GM23248 (cell line): ENCODE measurements around the gene ARHGAP8.

Source experiments
- EZH2 ChIP-seq: fragments of 200-600 bp; sonication (generic); IDR thresholded peaks from 2 replicates; pipeline ENCODE4 v1.6.1; 2018; ENCODE audit warnings: antibody characterized with exemption, mild to moderate bottlenecking; ENCODE audit not compliant: insufficient read depth, poor library complexity, severe bottlenecking
- EZH2phosphoT487 ChIP-seq: fragments of 200-600 bp; sonication (generic); IDR thresholded peaks from 2 replicates; pipeline ENCODE4 v1.6.1; 2018; ENCODE audit warnings: antibody characterized with exemption, moderate library complexity, mild to moderate bottlenecking, low read depth; ENCODE audit not compliant: insufficient read depth

DNA sequence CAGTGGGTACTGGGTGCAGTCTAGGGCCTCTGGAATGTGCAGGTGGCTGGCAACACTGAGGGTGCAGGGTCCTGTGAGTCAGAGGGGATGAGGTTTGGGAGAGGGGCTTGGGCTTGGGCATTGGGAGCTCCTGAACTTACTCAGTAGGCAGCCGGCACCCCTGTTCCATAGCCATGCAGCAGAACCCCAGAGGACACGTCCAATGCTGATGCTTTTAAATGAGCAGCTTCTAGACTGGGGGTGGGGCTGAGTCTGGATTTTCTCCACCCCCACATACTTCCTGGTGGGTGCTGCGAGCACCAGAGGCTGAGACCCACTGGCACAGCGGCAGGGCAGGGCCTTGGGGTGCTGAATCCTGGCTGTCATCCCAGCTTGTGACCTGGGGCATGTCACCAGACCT lies 71.4 kb downstream of the ARHGAP8 start:
- TF ChIP-seq EZH2 = no peak
- TF ChIP-seq EZH2phosphoT487 = no peak
